Measurements from ENCODE around the gene GMDS.

GMDS gene

GRCh38 chr6:1832844-1833787 is 412.3 kb downstream of the GMDS start:
- DNase-seq (ENCODE audit: low read depth) = no peak

DNA sequence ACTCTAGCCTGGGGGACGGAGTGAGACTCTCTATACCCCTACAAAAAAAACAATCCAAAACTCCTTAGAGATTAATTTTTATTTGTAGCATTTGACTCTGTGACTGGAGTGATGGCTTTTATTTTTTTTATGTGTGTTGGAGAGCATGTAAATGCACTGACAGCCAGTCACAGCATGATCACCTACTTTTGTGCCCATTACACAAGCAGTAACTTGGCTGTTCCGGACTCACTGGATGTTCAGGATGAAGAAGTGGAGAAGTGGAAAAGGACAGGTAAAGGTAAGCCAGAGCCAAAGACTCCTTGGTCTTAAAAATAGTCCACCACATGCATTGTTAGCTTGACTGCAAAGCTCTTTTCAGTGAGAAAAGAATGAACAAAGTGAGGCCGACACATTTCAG is 413.0 kb downstream of the GMDS start:
- DNase-seq (ENCODE audit: low read depth) = no peak

DNA sequence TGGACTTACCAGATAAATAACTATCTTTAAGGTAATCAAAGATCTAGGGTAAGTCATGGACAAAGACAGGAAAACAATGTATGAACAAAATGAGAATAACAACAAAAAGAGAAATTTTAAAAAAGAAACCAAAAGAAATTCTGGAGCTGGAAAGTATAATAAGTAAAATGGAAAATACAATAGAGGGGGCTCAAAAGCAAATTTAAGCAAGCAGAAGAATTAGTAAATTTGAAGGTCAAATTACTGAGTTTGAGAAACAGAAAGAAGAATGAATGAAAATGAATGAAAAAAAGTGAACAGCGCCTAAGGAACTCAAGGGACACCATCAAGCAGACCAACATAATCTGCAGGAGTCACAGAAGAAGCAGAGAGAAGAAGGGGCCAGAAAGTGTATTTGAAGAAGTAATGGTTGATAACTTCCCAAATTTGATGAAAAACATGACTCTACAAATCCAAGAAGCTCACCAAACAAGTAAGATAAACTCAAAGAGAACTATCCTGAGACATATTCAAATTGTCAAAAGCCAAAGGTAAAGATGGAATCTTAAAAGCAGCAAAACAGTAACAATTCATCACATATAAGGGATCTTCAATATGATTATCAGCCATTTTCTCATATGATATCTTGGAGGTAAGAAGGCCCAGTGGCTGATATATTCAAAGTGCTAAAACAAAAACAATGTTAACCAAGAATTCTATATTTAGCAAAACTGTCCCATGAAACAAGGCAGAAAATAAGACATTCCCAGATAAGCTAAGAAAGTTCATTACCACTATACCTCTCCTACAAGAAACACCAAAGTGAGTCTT is 417.2 kb downstream of the GMDS start:
- no peak for DNase-seq (ENCODE audit: low read depth)

DNA sequence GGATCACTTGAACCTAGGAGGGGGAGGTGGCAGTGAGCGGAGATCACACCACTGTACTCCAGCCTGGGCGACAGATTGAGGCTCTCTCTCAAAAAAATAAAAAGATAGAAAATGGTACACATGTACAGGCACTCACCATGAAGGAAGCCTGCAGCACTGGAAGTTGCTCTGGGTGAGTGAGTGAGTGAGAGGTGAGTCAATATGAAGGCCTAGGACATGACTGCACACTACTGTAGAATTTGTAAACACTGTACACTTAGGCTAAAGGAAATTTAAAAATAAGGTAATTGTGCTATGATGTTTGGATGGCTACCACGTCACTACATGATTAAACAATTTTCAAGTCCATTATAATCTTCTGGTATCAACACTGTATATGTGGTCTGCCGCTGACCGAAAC is 419.5 kb downstream of the GMDS start:
- DNase-seq (ENCODE audit: low read depth) = no peak

DNA sequence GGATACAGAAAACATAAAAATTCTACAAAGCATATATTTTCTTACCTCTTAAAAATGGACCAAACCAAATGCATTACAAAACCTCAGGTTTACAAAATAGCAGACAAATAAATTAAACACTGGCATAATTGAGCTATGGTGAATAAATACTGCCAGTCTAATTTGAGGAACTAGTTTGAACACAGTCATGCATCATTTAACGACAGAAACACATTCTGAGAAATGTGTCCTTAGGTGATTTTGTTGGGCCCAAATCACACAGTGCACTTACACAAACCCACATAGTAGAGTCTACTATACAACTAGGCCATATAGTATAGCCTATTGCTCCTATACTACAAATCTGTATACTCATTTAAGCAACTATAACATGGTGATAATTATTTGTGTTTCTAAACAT is 420.1 kb downstream of the GMDS start:
- no peak for DNase-seq (ENCODE audit: low read depth)

DNA sequence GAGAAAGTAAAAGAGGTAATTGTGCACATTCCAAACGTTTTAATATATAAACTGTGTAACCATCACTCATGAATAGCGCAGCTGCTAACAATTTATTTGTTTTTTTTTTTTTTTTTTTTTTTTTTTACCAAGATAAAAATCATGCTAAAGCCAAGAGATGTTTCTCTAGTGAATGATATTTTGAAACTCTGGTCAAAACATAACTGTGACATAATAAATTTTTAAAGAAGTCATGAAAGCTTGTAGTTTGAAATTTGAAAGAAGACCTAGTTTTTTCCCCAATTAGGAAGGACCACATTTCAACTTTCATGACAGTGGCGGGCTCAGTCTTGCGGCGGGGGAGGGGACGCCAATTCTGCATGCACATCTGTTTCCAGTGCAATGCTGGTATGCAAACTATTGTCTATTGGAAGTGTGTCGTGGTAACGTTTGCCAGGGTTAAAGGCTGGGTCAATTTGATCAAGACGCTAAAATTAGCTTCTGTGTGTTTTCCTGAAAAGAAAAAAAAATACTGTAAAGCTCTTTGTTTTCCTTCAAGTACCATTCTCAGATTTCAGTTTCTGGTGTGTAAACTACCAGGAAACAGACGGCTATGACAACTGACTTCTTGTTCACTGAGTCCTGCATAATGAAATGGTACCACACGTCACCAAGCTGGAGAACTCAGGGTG is 423.8 kb downstream of the GMDS start:
- peak; percentile 66 for DNase-seq (ENCODE audit: low read depth)

DNA sequence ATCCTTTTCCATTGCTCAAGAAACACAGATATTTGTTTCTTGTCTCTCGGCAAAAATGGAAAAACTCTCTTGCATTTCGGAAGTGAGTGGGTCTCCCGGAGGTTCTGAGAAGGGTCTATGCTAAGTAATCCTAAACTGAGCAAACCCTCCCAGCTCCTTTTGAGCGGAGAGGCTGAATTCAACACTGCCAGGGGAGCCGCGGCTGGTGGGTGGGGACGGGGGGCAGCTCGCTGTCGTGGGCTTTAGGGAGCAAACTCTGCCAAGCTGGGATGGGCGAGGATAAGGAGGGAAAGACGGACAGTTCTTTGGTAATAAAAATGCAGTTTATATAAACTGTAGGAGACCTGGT is 424.3 kb downstream of the GMDS start:
- no peak for DNase-seq (ENCODE audit: low read depth)

- no peak for DNase-seq (ENCODE audit: low read depth)
These were observed 424.7 kb downstream of the GMDS start for GRCh38 chr6:1820714-1821113.

DNA sequence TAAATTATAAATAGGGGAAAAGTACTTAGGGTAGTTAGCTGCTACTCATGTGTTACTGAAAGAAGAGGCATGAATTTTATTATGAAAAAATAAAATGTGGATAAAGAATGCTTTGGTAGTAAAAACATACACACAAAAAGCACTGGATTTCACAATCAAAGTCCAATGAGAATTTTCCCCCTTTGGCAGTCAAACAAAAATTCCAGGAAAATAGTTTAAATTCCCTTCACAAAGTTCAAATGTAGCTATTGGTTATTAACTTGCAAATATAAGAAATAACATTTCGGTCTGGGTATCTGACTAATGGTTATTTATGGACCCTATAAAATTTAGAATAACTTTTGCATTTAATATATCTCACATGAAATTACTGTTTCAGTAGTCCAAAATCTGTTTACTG is 425.2 kb downstream of the GMDS start:
- peak; percentile 43 for DNase-seq (ENCODE audit: low read depth)

DNA sequence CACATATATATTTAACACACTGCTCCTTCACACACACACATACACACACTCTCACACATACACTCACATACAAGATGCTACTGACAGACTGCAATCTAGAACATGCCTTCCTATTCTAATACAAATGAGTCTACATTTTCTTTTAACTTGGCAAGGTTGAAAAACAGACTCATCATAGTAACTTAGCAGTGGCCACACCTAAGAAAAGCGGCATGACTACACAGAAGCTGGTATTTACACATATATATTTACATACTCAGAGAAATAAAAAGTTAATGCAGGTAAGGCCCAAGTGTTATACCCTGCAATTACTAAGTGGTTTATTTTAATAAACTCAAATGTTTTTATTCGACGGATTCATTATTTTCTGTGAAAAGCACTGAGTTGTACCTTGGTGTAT is 426.4 kb downstream of the GMDS start:
- no peak for DNase-seq (ENCODE audit: low read depth)

- no peak for DNase-seq (ENCODE audit: low read depth)
These were observed 428.2 kb downstream of the GMDS start for GRCh38 chr6:1817033-1817761.

DNA sequence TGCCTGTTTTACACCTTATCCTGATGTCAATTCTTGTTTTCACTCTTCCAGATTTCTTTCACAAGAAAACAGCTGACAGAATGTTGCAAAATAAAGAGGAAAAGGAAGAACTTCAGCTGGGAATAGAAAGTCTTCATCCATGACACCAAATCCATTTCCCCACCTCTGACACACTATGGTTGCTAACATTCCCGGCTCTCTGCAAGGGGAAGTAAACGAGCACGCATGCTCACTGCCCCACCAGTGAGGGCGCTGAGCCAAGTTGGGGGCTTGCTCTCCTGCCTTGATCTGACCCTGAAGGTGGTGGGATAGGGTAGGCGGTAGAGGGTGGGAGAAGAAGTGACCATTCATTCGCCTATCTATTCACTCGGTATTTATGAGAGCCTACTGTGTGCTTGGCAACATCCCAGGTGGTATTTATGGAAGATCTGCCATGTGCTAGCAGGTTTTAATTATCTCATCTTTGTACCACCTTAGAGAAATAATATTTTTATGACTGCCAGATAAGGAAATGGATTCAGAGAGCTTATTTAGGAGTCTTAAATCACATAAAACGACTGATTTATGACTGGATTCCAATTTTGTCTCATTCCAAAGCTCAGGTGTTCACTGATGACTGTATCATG is 429.5 kb downstream of the GMDS start:
- no peak for DNase-seq (ENCODE audit: low read depth)

GRCh38 chr6:1814279-1814678 is 431.1 kb downstream of the GMDS start:
- no peak for DNase-seq (ENCODE audit: low read depth)

DNA sequence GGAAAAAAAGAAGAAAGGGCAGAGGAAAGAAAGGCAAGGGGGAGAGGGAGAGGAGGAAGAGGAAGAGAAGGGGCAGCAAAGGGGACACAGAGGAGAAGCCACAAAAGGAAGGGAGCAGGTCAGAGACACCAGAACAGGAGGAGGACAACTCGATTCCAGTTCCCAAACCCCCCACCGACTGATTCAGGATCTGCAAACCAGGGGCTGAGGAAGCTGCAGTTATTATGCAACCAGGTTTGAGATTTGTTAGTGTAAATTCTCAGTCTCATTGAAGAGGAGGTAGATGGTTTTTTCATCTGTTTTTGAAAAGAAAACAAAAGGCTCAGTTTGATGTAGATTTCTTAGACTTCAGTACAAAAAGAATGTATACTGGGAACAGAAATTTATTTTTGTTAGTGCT is 432.9 kb downstream of the GMDS start:
- no peak for DNase-seq (ENCODE audit: low read depth)

- no peak for DNase-seq (ENCODE audit: low read depth)
These were observed 433.4 kb downstream of the GMDS start for GRCh38 chr6:1812034-1812433.

DNA sequence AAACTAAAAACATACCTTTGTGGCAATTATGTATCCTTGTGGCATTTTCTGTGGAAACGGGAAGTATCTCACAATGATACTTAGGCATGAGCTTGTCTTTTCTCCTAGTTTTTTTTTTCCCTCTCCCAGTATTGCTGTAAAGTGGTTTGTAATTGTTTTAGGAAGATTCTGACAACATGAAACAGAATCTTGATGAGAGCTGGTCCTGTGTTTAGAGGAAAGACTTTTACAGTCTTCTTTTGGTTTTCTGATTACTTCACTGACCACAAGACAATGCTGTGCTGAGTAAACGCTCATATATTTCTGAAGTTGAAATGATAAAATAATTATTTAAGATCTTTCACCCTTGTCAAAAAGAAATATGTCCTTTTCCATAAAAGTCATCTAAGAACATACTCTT is 434.5 kb downstream of the GMDS start:
- no peak for DNase-seq (ENCODE audit: low read depth)

- no peak for DNase-seq (ENCODE audit: low read depth)
These were observed 436.0 kb downstream of the GMDS start for GRCh38 chr6:1809291-1809988.

DNA sequence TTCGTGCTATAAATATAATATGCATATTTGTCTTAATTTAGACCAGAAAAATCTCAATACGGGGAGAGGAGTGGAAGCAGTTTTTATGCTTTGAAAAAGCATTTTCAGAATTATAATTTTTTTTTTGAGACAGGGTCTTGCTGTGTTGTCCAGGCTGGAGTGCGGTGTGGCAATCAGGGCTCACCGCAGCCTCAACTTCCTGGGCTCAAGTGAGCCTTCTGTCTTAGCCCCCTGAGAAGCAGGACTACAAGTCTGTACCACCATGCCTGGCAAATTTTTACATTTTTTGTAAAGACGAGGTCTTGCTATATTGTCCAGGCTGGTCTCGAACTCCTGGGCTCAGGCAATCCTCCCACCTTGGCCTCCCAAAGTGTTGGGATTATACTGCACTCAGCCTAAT is 438.5 kb downstream of the GMDS start:
- no peak for DNase-seq (ENCODE audit: low read depth)

DNA sequence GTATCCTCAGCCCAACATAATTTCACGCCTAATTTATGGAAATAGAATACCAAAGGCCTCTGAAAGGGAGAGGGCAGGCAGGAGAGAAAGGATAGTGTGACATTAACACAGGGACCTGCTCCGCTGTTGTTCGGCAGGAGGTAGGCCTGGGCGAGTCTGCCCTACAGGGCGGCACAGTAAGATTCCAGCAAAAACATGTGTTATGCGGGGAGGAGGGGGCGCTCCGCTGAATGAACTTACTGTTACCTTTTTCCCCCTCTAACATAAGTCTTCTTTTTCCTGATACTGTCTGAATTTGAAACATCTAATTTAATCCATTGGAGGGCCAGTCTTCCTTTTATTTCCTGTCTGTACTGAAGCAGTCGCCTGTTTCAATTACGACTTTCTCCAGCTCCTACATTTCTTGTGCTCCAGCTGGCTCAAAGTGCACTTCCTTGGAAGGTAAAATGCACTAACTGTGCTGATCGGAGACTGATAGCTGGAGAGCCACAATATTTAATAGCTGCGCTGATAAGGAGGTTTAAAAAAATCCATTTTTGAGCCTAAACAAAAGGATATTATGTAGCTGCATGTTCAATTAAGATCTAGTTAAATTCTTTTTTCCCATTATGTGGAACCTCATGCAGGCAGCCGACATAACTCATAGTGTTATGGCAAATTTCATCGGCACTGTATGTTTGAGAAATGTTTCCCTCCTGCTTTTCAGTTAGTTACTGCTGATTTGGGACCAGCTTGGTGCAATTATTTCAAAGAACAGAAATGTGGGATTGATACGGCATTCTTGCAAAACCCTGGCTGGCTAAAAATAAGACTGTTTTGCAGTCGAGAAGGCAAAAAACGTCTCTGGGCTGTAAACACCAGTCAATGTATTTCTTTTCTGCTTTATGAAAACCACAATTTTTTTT is 442.7 kb downstream of the GMDS start:
- no peak for DNase-seq (ENCODE audit: low read depth)

DNA sequence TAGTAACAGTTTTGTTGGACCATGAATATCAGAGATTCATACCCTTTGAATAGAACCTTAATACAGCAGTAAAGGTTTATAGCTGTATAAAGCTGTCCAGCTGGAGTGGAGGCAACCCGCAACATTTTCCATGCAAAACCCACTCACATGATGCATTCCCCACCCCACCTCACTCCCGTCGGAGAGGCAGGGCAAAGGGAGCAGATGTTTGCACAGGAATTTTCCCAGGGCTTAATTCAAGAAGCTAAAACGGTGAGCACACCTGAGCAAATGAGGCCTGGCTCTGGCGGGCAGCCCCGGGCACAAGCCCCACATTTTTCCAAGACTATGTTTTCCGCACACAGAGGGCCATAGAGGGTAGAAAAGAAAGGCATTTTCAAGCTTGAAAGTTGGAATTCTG is 444.0 kb downstream of the GMDS start:
- DNase-seq (ENCODE audit: low read depth) = no peak
